Endodermal cell (in vitro differentiated cells): ENCODE measurements around the gene MUC21. TPM values are rescaled to one million over a fixed set of nuclear protein-coding genes. Genes with fewer than 3 reads are reported as not detected.
"Not testable (repeated sequence)": the region's sequence is repeated elsewhere in the genome, so short reads cannot be mapped to it uniquely, and the experiment has no call there.

ENCODE experiments used
- DNase-seq: peaks from one replicate; pipeline ENCODE4 v3.0.0-alpha.2; 2017
- H3K27ac ChIP-seq: 2 replicates; pipeline ENCODE4 v1.5.1; 2013; ENCODE audit warnings: mild to moderate bottlenecking, low read depth, low read length, moderate library complexity
- H3K27me3 ChIP-seq: 2 replicates; pipeline ENCODE4 v1.6.1; 2013; ENCODE audit warnings: mild to moderate bottlenecking, low read length, moderate library complexity; ENCODE audit not compliant: insufficient read depth, control insufficient read depth, poor library complexity, severe bottlenecking
- H3K36me3 ChIP-seq: 2 replicates; pipeline ENCODE4 v1.7.0; 2013; ENCODE audit warnings: mild to moderate bottlenecking, low read length, moderate library complexity; ENCODE audit not compliant: control insufficient read depth, insufficient read depth
- H3K4me1 ChIP-seq: one replicate; pipeline ENCODE4 v1.7.0; 2013; ENCODE audit warnings: low read length; ENCODE audit not compliant: control insufficient read depth, insufficient read depth
- H3K4me3 ChIP-seq: 2 replicates; pipeline ENCODE4 v1.5.1; 2013; ENCODE audit warnings: mild to moderate bottlenecking, low read length, moderate library complexity
- H3K9ac ChIP-seq: 2 replicates; pipeline ENCODE4 v1.6.1; 2013; ENCODE audit warnings: mild to moderate bottlenecking, low read length, moderate library complexity; ENCODE audit not compliant: poor library complexity, severe bottlenecking; ENCODE audit errors: extremely low read depth
- H3K9me3 ChIP-seq: 2 replicates; pipeline ENCODE4 v1.6.1; 2013; ENCODE audit warnings: mild to moderate bottlenecking, low read length, moderate library complexity; ENCODE audit not compliant: control insufficient read depth
- H3K27ac Mint-ChIP-seq: 2 replicates; pipeline ENCODE4 v1.8.0; 2020; ENCODE audit warnings: mixed read lengths
- H3K27me3 Mint-ChIP-seq: 2 replicates; pipeline ENCODE4 v1.8.0; 2021; ENCODE audit warnings: mild to moderate bottlenecking, mixed read lengths; ENCODE audit not compliant: insufficient read depth
- H3K36me3 Mint-ChIP-seq: 2 replicates; pipeline ENCODE4 v1.8.0; 2020; ENCODE audit warnings: low read depth, mixed read lengths
- H3K4me1 Mint-ChIP-seq: 2 replicates; pipeline ENCODE4 v1.8.0; 2020; ENCODE audit warnings: mixed read lengths
- H3K4me3 Mint-ChIP-seq: 2 replicates; pipeline ENCODE4 v1.8.0; 2020; ENCODE audit warnings: mild to moderate bottlenecking, moderate library complexity, mixed read lengths
- H3K9me3 Mint-ChIP-seq: 2 replicates; pipeline ENCODE4 v1.8.0; 2020; ENCODE audit warnings: mild to moderate bottlenecking, mixed read lengths
- WGBS, 2 experiments: methylation state at CpG; one replicate each; pipeline versions ENCODE4 v1.1.5 to v1.1.7; 2013; ENCODE audit warnings: missing lambda C conversion rate in 2 of 2, mixed read lengths in 1 of 2; ENCODE audit not compliant: insufficient coverage in 1 of 2, insufficient read length in 1 of 2; 5-methylcytosine and 5-hydroxymethylcytosine counted together
- total RNA-seq, 2 donors: library from RNA; stranded (reverse); fragmentation: NEBNext Ultra II Directional in 1 of 2; extraction: Animal tissue kit (Norgen Biotek cat#: 25700) in 1 of 2; gene quantifications; 2 replicates in 1 of 2; 3 replicates in 1 of 2; pipeline ENCODE4 v1.2.1, GENCODE V29; 2021
- TF ChIP-seq, protein P1 (sequence below): fragments of 200-600 bp; sonication (generic); conservative IDR thresholded peaks from 2 replicates; pipeline ENCODE4 v1.5.0; 2021; ENCODE audit warnings: antibody characterized with exemption, mild to moderate bottlenecking

The MUC21 gene
- total RNA-seq, 2 donors from 2014 or later, result not detected

- H3K4me1 Mint-ChIP-seq, result no peaks in the 10 kb centered on the region
- Histone ChIP-seq H3K4me3 (no peak overlapping the region), H3K27me3 (no peaks in the 10 kb centered on the region), H3K9me3 (peaks cover 12% of the 10 kb centered on the region), H3K36me3 (no peaks in the 10 kb centered on the region), H3K9ac (no peak overlapping the region), H3K4me1 (no peaks in the 10 kb centered on the region), H3K27ac (no peak overlapping the region)
- WGBS, 2 experiments, result 83 to 88% methylated on average over 1 to 2 of the region's 2 CpGs
- TF ChIP-seq, protein P1, sequence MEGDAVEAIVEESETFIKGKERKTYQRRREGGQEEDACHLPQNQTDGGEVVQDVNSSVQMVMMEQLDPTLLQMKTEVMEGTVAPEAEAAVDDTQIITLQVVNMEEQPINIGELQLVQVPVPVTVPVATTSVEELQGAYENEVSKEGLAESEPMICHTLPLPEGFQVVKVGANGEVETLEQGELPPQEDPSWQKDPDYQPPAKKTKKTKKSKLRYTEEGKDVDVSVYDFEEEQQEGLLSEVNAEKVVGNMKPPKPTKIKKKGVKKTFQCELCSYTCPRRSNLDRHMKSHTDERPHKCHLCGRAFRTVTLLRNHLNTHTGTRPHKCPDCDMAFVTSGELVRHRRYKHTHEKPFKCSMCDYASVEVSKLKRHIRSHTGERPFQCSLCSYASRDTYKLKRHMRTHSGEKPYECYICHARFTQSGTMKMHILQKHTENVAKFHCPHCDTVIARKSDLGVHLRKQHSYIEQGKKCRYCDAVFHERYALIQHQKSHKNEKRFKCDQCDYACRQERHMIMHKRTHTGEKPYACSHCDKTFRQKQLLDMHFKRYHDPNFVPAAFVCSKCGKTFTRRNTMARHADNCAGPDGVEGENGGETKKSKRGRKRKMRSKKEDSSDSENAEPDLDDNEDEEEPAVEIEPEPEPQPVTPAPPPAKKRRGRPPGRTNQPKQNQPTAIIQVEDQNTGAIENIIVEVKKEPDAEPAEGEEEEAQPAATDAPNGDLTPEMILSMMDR, result no peak
- DNase-seq, result no peak
- H3K9me3 Mint-ChIP-seq, result peaks cover 30% of the 10 kb centered on the region
- H3K36me3 Mint-ChIP-seq, result no peaks in the 10 kb centered on the region
- peaks cover 26% of the 10 kb centered on the region for H3K27me3 Mint-ChIP-seq
- no peak overlapping the region for H3K27ac Mint-ChIP-seq
- H3K4me3 Mint-ChIP-seq, result peak overlapping the region; percentile 47
These were observed 36.5 kb downstream of the MUC21 start for GRCh38 chr6:31020057-31020456.

GRCh38 chr6:31020631-31021255, 37.2 kb downstream of the MUC21 start:
- H3K4me1 Mint-ChIP-seq, H3K36me3 ChIP-seq, H3K9ac ChIP-seq, H3K27ac Mint-ChIP-seq, H3K36me3 Mint-ChIP-seq, H3K4me1 ChIP-seq, H3K27ac ChIP-seq, H3K4me3 ChIP-seq, H3K27me3 ChIP-seq: not testable (repeated sequence)
- H3K9me3 Mint-ChIP-seq, result peaks cover 25% of the 10 kb centered on the region
- 91 to 98% methylated on average over 11 to 36 of the region's 36 CpGs for WGBS, 2 experiments
- peaks cover 12% of the 10 kb centered on the region for H3K9me3 ChIP-seq
- peak overlapping the region; percentile 47 for H3K4me3 Mint-ChIP-seq
- DNase-seq, result peak; percentile 67
- H3K27me3 Mint-ChIP-seq, result peaks cover 29% of the 10 kb centered on the region

GRCh38 chr6:31021705-31022531, 38.4 kb downstream of the MUC21 start:
- not testable (repeated sequence) for H3K27ac ChIP-seq, H3K9ac ChIP-seq, H3K9me3 ChIP-seq, H3K27me3 ChIP-seq, H3K4me1 ChIP-seq, H3K4me3 Mint-ChIP-seq, H3K27ac Mint-ChIP-seq, H3K36me3 ChIP-seq, DNase-seq, H3K36me3 Mint-ChIP-seq, H3K4me3 ChIP-seq, H3K4me1 Mint-ChIP-seq
- WGBS, 2 experiments, result 88 to 90% methylated on average over 12 to 15 of the region's 15 CpGs
- Mint-ChIP-seq H3K27me3 (peaks cover 31% of the 10 kb centered on the region), H3K9me3 (peaks cover 19% of the 10 kb centered on the region)

GRCh38 chr6:31025595-31025994, 42.1 kb downstream of the MUC21 start:
- TF ChIP-seq, protein P1, result no peak
- Mint-ChIP-seq H3K4me1 (no peaks in the 10 kb centered on the region), H3K4me3 (no peak overlapping the region), H3K36me3 (no peaks in the 10 kb centered on the region), H3K27me3 (peaks cover 31% of the 10 kb centered on the region), H3K9me3 (peaks cover 9% of the 10 kb centered on the region), H3K27ac (no peak overlapping the region)
- H3K27ac ChIP-seq, result no peak overlapping the region
- H3K9me3 ChIP-seq, result no peaks in the 10 kb centered on the region
- H3K9ac ChIP-seq, result no peak overlapping the region
- WGBS, 2 experiments, result 87 to 93% methylated on average over 2 to 4 of the region's 4 CpGs
- no peak overlapping the region for H3K4me3 ChIP-seq
- DNase-seq, result no peak
- no peaks in the 10 kb centered on the region for H3K36me3 ChIP-seq
- no peaks in the 10 kb centered on the region for H3K4me1 ChIP-seq
- peaks cover 7% of the 10 kb centered on the region for H3K27me3 ChIP-seq
